ENCODE data around the gene CLEC4M. TPM values are rescaled to one million over a fixed set of nuclear protein-coding genes. Genes with fewer than 3 reads are reported as not detected.

The CLEC4M gene
- total RNA-seq, 2 donors from 2014 or later = not detected

- H3K9me3 Mint-ChIP-seq = no peaks in the 10 kb centered on the region
- Histone ChIP-seq H3K4me1 (ENCODE audit: control insufficient read depth, insufficient read depth, low read length) (no peaks in the 10 kb centered on the region), H3K27me3 (ENCODE audit: control insufficient read depth, insufficient read depth, low read length, poor library complexity, severe bottlenecking) (peaks cover 90% of the 10 kb centered on the region), H3K27ac (ENCODE audit: low read depth, low read length) (no peak within 1 kb of the TSS), H3K9me3 (ENCODE audit: control insufficient read depth, low read length) (no peaks in the 10 kb centered on the region), H3K36me3 (ENCODE audit: control insufficient read depth, insufficient read depth, low read length) (no peaks in the 10 kb centered on the region), H3K4me3 (ENCODE audit: low read length) (no peak within 1 kb of the TSS), H3K9ac (ENCODE audit: extremely low read depth, low read length, poor library complexity, severe bottlenecking) (no peak within 1 kb of the TSS)
- H3K27me3 Mint-ChIP-seq (ENCODE audit: insufficient read depth) = peaks cover 94% of the 10 kb centered on the region
- peaks cover 4% of the 10 kb centered on the region for H3K4me1 Mint-ChIP-seq
- no peaks in the 10 kb centered on the region for H3K36me3 Mint-ChIP-seq (ENCODE audit: low read depth)
- DNase-seq = no peak
- 77 to 83% methylated on average over 2 to 9 of the region's 9 CpGs for WGBS, 2 experiments (ENCODE audit: insufficient coverage in 1 of 2, insufficient read length in 1 of 2)
- no peak within 1 kb of the TSS for H3K27ac Mint-ChIP-seq
- no peak within 1 kb of the TSS for H3K4me3 Mint-ChIP-seq
- no peak for TF ChIP-seq CTCF (conservative IDR thresholded peaks at IDR 0.05)
These were observed 31.0 kb upstream of the CLEC4M start, which contains the start of gene CLEC4G for GRCh38 chr19:7732045-7732444. Gene CLEC4G (minus strand): TSS chr19:7732110. CDS start chr19:7732102, 8 bp downstream.

GRCh38 chr19:7733376-7733775 lies 29.7 kb upstream of the CLEC4M start:
- Mint-ChIP-seq H3K27me3 (ENCODE audit: insufficient read depth) (peaks cover 90% of the 10 kb centered on the region), H3K4me3 (no peak overlapping the region), H3K4me1 (peaks cover 4% of the 10 kb centered on the region), H3K9me3 (no peaks in the 10 kb centered on the region), H3K36me3 (ENCODE audit: low read depth) (no peaks in the 10 kb centered on the region), H3K27ac (no peak overlapping the region)
- no peak overlapping the region for H3K4me3 ChIP-seq (ENCODE audit: low read length)
- no peak for DNase-seq
- H3K9me3 ChIP-seq (ENCODE audit: control insufficient read depth, low read length) = no peaks in the 10 kb centered on the region
- no peaks in the 10 kb centered on the region for H3K36me3 ChIP-seq (ENCODE audit: control insufficient read depth, insufficient read depth, low read length)
- H3K27me3 ChIP-seq (ENCODE audit: control insufficient read depth, insufficient read depth, low read length, poor library complexity, severe bottlenecking) = peaks cover 82% of the 10 kb centered on the region
- H3K9ac ChIP-seq (ENCODE audit: extremely low read depth, low read length, poor library complexity, severe bottlenecking) = no peak overlapping the region
- H3K4me1 ChIP-seq (ENCODE audit: control insufficient read depth, insufficient read depth, low read length) = no peaks in the 10 kb centered on the region
- no peak overlapping the region for H3K27ac ChIP-seq (ENCODE audit: low read depth, low read length)
- no peak for TF ChIP-seq CTCF (conservative IDR thresholded peaks at IDR 0.05)
- WGBS, 2 experiments (ENCODE audit: insufficient coverage in 1 of 2, insufficient read length in 1 of 2) = 77% methylated on average over 6 of the region's 6 CpGs; no CpG with 5 or more reads in 1 of the 2 experiments

GRCh38 chr19:7734220-7735203 lies 28.5 kb upstream of the CLEC4M start:
- H3K4me1 Mint-ChIP-seq = peaks cover 4% of the 10 kb centered on the region
- Histone ChIP-seq H3K9me3 (ENCODE audit: control insufficient read depth, low read length) (no peaks in the 10 kb centered on the region), H3K4me3 (ENCODE audit: low read length) (no peak overlapping the region), H3K27me3 (ENCODE audit: control insufficient read depth, insufficient read depth, low read length, poor library complexity, severe bottlenecking) (peaks cover 70% of the 10 kb centered on the region), H3K4me1 (ENCODE audit: control insufficient read depth, insufficient read depth, low read length) (no peaks in the 10 kb centered on the region), H3K9ac (ENCODE audit: extremely low read depth, low read length, poor library complexity, severe bottlenecking) (no peak overlapping the region), H3K36me3 (ENCODE audit: control insufficient read depth, insufficient read depth, low read length) (no peaks in the 10 kb centered on the region), H3K27ac (ENCODE audit: low read depth, low read length) (no peak overlapping the region)
- WGBS, 2 experiments (ENCODE audit: insufficient coverage in 1 of 2, insufficient read length in 1 of 2) = 63% methylated on average over 5 to 12 of the region's 12 CpGs
- no peaks in the 10 kb centered on the region for H3K9me3 Mint-ChIP-seq
- H3K27ac Mint-ChIP-seq = no peak overlapping the region
- no peak overlapping the region for H3K4me3 Mint-ChIP-seq
- H3K27me3 Mint-ChIP-seq (ENCODE audit: insufficient read depth) = peaks cover 84% of the 10 kb centered on the region
- DNase-seq = no peak
- H3K36me3 Mint-ChIP-seq (ENCODE audit: low read depth) = no peaks in the 10 kb centered on the region
- TF ChIP-seq CTCF (conservative IDR thresholded peaks at IDR 0.05) = no peak

All from endodermal cell (in vitro differentiated cells).